ENCODE results near the gene WDR46.
"Not testable (repeated sequence)": the region's sequence is repeated elsewhere in the genome, so short reads cannot be mapped to it uniquely, and the experiment has no call there.

WDR46 gene

DNA sequence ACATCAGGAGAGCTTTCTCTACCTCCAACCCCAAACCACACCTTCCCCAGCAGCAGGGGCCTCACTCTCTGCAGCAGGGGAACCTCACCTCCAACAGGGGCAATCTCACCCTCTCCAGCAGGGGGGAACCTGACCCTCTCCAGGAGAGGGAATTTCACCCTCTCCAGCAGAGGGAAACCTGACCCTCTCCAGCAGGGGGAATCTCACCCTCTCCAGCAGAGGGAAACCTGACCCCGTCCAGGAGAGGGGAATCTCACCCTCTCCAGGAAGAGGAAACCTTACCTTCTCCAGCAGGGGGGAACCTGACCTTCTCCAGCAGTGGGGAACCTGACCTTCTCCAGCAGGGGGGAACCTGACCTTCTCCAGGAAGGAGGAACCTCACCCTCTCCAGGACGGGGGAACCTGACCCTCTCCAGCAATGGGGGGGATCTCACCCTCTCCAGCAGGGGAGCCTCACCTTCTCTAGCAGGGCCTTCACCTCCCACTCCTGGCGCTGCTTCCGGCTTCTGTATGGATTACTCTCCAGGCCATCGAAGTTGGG, 9.0 kb downstream of the WDR46 start:
- TF ChIP-seq, protein P1, sequence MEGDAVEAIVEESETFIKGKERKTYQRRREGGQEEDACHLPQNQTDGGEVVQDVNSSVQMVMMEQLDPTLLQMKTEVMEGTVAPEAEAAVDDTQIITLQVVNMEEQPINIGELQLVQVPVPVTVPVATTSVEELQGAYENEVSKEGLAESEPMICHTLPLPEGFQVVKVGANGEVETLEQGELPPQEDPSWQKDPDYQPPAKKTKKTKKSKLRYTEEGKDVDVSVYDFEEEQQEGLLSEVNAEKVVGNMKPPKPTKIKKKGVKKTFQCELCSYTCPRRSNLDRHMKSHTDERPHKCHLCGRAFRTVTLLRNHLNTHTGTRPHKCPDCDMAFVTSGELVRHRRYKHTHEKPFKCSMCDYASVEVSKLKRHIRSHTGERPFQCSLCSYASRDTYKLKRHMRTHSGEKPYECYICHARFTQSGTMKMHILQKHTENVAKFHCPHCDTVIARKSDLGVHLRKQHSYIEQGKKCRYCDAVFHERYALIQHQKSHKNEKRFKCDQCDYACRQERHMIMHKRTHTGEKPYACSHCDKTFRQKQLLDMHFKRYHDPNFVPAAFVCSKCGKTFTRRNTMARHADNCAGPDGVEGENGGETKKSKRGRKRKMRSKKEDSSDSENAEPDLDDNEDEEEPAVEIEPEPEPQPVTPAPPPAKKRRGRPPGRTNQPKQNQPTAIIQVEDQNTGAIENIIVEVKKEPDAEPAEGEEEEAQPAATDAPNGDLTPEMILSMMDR (IDR thresholded peaks at IDR 0.05; ENCODE audit: extremely low read depth, missing control alignments): no peak
- DNase-seq (ENCODE audit: low spot score): no peak

DNA sequence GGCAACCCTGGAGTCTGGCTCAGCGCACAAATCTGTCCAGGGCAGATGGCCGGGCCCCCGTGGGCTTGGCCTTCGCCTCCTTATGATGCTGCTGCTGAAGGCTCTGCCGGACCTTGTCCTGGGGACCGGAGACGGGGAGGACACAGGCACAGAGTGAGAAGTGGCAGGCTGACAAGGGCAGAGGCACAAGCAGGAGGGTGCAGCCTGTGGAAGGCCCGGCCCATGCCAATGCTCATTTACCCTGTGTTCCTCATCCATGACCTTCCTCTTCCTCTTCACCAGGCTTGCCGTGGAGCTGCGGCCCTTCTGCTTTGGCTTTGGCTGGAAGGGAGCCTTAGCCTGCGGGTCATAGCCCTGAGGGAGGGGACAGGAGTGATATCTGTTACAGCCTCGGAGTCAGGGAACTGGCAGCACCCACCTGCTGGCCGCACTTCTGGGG, 9.8 kb downstream of the WDR46 start:
- no peak for DNase-seq (ENCODE audit: low spot score)
- TF ChIP-seq, protein P1 (IDR thresholded peaks at IDR 0.05; ENCODE audit: extremely low read depth, missing control alignments): no peak

DNA sequence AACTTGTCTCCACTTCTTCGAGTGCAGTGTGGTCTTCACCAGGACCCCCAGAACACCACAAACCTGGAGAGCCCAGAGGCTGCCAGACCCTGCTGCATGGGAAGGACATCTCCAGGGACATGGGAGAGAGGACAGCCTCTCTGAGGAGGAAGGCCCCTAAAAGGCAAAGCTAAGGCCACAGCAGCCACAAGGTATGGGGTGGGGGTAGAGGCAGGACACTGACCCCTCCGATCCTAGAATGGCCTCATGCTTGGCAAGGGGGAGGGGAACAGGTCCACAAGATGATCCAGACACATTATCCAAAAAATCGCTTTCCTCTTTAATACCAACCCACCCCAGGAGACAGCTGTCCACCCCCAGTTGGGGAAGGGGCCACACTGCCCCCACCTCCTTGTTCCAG, 10.2 kb downstream of the WDR46 start:
- TF ChIP-seq, protein P1 (IDR thresholded peaks at IDR 0.05; ENCODE audit: extremely low read depth, missing control alignments): no peak
- no peak for DNase-seq (ENCODE audit: low spot score)

DNA sequence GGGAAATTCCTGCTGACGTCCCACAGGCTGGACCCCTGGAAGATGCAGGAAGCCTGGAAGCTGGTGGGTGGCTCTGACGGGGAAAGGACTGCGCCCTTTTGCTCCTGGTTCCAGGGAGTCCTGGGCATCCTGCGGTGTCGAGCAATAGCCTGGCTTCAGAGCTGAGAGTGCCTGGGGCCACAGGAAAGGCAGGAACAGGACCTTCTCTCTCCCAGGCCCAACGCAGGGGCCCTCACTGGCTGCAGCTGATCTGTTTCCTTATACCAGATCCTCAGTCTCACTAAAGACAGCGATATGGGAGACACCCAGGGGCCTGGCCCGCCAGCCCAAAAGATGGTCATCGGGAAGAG, 10.7 kb downstream of the WDR46 start:
- TF ChIP-seq, protein P1 (IDR thresholded peaks at IDR 0.05; ENCODE audit: extremely low read depth, missing control alignments): no peak
- no peak for DNase-seq (ENCODE audit: low spot score)

DNA sequence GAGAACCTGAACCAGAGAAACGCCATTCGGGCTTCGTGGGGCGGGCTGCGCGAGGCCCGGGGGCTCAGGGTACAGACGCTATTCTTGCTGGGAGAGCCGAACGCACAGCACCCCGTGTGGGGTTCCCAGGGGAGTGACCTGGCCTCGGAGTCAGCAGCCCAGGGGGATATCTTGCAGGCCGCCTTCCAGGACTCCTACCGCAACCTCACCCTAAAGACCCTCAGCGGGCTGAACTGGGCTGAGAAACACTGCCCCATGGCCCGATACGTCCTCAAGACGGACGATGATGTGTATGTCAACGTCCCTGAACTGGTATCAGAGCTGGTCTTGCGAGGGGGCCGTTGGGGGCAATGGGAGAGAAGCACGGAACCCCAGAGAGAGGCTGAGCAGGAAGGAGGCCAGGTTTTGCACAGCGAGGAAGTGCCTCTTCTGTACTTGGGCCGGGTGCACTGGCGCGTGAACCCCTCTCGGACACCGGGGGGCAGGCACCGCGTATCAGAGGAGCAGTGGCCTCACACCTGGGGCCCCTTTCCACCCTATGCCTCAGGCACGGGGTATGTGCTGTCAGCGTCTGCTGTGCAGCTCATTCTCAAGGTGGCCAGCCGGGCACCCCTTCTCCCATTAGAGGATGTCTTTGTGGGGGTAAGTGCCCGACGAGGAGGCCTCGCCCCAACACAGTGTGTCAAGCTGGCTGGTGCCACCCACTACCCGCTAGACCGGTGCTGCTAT, 11.2 kb downstream of the WDR46 start:
- TF ChIP-seq, protein P1 (IDR thresholded peaks at IDR 0.05; ENCODE audit: extremely low read depth, missing control alignments): no peak
- peak; percentile 47 for DNase-seq (ENCODE audit: low spot score)

DNA sequence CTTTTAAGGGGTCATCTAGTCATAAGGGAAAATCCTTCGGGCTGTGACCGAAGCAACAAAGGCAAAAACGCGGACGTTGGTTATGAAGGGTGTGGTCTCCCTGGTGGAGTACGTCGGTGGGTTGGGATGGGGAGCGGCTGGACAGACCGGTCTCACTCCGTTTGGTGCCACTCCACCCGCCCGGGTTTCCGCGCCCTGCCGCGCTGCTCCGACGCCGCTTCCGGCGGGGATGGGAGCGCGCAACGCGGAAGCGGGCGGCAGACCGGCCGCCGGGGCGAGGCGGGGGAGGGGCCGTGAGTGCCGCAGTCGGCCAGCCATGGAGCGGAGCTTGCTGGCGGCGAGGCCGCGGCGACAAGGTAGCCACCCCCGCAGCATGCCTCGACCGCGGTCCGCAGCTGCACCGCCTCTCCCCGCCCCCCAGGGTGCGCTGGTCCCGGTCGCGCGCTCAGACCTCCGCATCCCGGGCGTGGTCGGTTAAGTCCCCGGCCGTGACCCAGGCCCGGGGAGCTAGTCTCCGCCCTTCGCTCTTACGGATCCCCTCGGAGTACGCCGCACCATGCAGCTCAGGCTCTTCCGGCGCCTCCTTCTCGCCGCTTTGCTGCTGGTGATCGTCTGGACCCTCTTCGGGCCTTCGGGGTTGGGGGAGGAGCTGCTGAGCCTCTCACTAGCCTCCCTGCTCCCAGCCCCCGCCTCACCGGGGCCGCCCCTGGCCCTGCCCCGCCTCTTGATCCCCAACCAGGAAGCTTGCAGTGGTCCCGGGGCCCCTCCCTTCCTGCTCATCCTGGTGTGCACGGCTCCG, 12.0 kb downstream of the WDR46 start, which contains the start of gene B3GALT4:
Gene B3GALT4, plus strand, starts transcription at position 260 of the 799 bp plus-strand sequence. Its CDS starts 297 bp downstream, at position 557.
- TF ChIP-seq, protein P1 (IDR thresholded peaks at IDR 0.05; ENCODE audit: extremely low read depth, missing control alignments): peak; percentile 13
- DNase-seq (ENCODE audit: low spot score): peak; percentile 89

DNA sequence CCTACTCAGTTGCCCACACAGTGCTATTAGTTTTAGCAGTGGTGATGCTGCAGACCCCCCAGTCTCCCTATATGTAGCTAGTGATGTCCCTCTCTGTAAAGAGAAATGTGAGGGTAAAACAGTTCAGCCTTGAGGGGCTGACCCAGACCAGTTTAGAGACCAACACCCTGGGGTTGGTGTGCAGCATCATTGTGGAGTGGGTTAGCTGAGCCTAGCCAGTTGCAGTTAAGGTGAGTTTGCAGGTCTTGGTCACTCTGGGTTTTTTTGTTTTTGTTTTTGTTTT, 12.5 kb downstream of the WDR46 start:
- TF ChIP-seq, protein P1 (IDR thresholded peaks at IDR 0.05; ENCODE audit: extremely low read depth, missing control alignments): no peak

DNA sequence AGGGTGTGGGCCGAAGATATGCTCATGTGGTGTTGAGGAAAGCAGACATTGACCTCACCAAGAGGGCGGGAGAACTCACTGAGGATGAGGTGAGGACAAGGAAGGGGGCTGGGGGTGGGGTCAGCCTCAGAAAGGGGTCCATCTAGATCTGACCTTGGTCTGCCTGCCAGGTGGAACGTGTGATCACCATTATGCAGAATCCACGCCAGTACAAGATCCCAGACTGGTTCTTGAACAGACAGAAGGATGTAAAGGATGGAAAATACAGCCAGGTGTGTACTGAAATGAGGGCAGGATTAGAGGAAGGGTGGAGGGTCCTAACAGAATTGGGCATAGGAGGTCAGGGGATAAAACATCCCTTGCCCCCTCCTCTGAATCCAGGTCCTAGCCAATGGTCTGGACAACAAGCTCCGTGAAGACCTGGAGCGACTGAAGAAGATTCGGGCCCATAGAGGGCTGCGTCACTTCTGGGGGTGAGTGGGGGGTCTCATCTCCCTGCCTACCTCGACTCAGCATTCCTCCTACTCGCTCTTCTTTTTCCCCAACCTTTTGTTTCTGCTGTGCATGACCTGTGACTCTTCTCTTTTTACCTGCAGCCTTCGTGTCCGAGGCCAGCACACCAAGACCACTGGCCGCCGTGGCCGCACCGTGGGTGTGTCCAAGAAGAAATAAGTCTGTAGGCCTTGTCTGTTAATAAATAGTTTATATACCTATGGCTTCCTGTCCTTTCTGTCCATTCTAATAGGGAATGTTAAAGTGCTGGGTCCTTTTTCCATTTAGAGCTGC, 13.1 kb downstream of the WDR46 start:
- not testable (repeated sequence) for DNase-seq (ENCODE audit: low spot score)

More for the DNA sequence above, 12.5 kb downstream of the WDR46 start:
- no peak for DNase-seq (ENCODE audit: low spot score)
